Keratinocyte (primary cell): ENCODE measurements around the gene CLEC19A. TPM values are rescaled to one million over a fixed set of nuclear protein-coding genes. Genes with fewer than 3 reads are reported as not detected.

Source experiments
- DNase-seq: peaks from one replicate; pipeline ENCODE4 v3.0.0-alpha.2; 2011; ENCODE audit warnings: low read depth, missing footprints, low spot score
- FAIRE-seq: peaks from 2 replicates; lab custom pipeline; 2011; peaks lifted over from hg19 to GRCh38; lab: Jason Lieb, UNC
- H2AFZ ChIP-seq: 2 replicates; pipeline ENCODE4 v1.6.0; 2012; ENCODE audit warnings: low read length, control low read depth, inconsistent platforms; ENCODE audit not compliant: control insufficient read depth
- H3K27ac ChIP-seq: 2 replicates; pipeline ENCODE4 v1.5.1; 2011; ENCODE audit warnings: low read length; ENCODE audit not compliant: control insufficient read depth, insufficient read depth
- H3K27me3 ChIP-seq: 3 replicates; pipeline ENCODE4 v1.6.0; 2011; ENCODE audit warnings: low read length; ENCODE audit not compliant: control insufficient read depth, insufficient read depth; ENCODE audit errors: extremely low read depth
- H3K36me3 ChIP-seq, 2 experiments: 2 replicates in 1 of 2; 3 replicates in 1 of 2; pipeline ENCODE4 v1.5.1; 2011; ENCODE audit warnings: low read length in 2 of 2, mild to moderate bottlenecking in 1 of 2; ENCODE audit not compliant: control insufficient read depth in 2 of 2, insufficient read depth in 2 of 2; ENCODE audit errors: extremely low read depth in 1 of 2
- H3K4me1 ChIP-seq: 3 replicates; pipeline ENCODE4 v1.5.1; 2011; ENCODE audit warnings: low read length; ENCODE audit not compliant: control insufficient read depth, insufficient read depth; ENCODE audit errors: extremely low read depth
- H3K4me2 ChIP-seq: 3 replicates; pipeline ENCODE4 v1.6.0; 2011; ENCODE audit warnings: low read depth, low read length; ENCODE audit not compliant: control insufficient read depth, insufficient read depth; ENCODE audit errors: extremely low read depth
- H3K4me3 ChIP-seq, 3 experiments: fragments of 200-600 bp in 1 of 3; sonication (generic) in 1 of 3; 2 replicates in 2 of 3; 3 replicates in 1 of 3; pipeline ENCODE4 v1.5.1; 2011 to 2016; ENCODE audit warnings: low read length in 3 of 3, mild to moderate bottlenecking in 3 of 3, control low read depth in 2 of 3, inconsistent platforms in 1 of 3, low read depth in 1 of 3, mixed read lengths in 1 of 3, mixed run types in 1 of 3, moderate library complexity in 1 of 3; ENCODE audit not compliant: control insufficient read depth in 2 of 3, insufficient read depth in 2 of 3; ENCODE audit errors: extremely low read depth in 1 of 3
- H3K79me2 ChIP-seq: 2 replicates; pipeline ENCODE4 v1.6.0; 2012; ENCODE audit warnings: low read length; ENCODE audit not compliant: control insufficient read depth, insufficient read depth
- H3K9ac ChIP-seq: 3 replicates; pipeline ENCODE4 v1.6.0; 2011; ENCODE audit warnings: low read length; ENCODE audit not compliant: control insufficient read depth, insufficient read depth; ENCODE audit errors: extremely low read depth
- H3K9me1 ChIP-seq: 3 replicates; pipeline ENCODE4 v1.6.0; 2011; ENCODE audit warnings: low read length; ENCODE audit not compliant: control insufficient read depth, insufficient read depth; ENCODE audit errors: extremely low read depth
- H3K9me3 ChIP-seq: 2 replicates; pipeline ENCODE4 v1.5.1; 2012; ENCODE audit warnings: low read depth, low read length; ENCODE audit not compliant: control insufficient read depth
- H4K20me1 ChIP-seq: 3 replicates; pipeline ENCODE4 v1.6.0; 2011; ENCODE audit warnings: low read length; ENCODE audit not compliant: control insufficient read depth, insufficient read depth; ENCODE audit errors: extremely low read depth
- EZH2 ChIP-seq: IDR thresholded peaks from one replicate; pipeline ENCODE4 v1.6.1; 2012; ENCODE audit warnings: inconsistent platforms, mild to moderate bottlenecking, low read length, moderate library complexity
- dilution Hi-C: fragments of 300-500 bp; cut with MboI; formaldehyde crosslinking; loops from one replicate; pipeline ENCODE4 v1.7.0; 2020; ENCODE audit warnings: low sequenced_read_pairs; ENCODE audit not compliant: extremely low pct_ligation_motif_present
- polyA plus RNA-seq, 5 experiments: library from polyadenylated mRNA; depleted of rRNA in 3 of 5; stranded (reverse) in 3 of 5; stranded (forward) in 1 of 5; unstranded in 1 of 5; fragments of >200 nt; gene quantifications; 1 replicate in 1 of 5; 2 replicates in 3 of 5; 3 replicates in 1 of 5; pipeline versions ENCODE4 v1.2.1 to v1.2.3, GENCODE V29; 2011 to 2012; ENCODE audit warnings: missing spikeins in 2 of 5, low read depth in 1 of 5, low replicate concordance in 1 of 5
- TF ChIP-seq, protein P1 (sequence below), 3 experiments: IDR thresholded peaks in 1 of 3; conservative IDR thresholded peaks in 1 of 3; optimal IDR thresholded peaks in 1 of 3; 2 replicates in 2 of 3; 3 replicates in 1 of 3; pipeline versions ENCODE3 to v1.5.1; 2011; ENCODE audit warnings: low read length in 3 of 3, mild to moderate bottlenecking in 3 of 3, moderate library complexity in 2 of 3, control low read depth in 1 of 3, inconsistent platforms in 1 of 3; ENCODE audit not compliant: insufficient read depth in 2 of 3; ENCODE audit errors: extremely low read depth in 1 of 3

Gene CLEC19A
- polyA plus RNA-seq, 1 donor (not counting 4 experiments of a cell fraction or from before 2014, with no cell fraction given): not detected

DNA sequence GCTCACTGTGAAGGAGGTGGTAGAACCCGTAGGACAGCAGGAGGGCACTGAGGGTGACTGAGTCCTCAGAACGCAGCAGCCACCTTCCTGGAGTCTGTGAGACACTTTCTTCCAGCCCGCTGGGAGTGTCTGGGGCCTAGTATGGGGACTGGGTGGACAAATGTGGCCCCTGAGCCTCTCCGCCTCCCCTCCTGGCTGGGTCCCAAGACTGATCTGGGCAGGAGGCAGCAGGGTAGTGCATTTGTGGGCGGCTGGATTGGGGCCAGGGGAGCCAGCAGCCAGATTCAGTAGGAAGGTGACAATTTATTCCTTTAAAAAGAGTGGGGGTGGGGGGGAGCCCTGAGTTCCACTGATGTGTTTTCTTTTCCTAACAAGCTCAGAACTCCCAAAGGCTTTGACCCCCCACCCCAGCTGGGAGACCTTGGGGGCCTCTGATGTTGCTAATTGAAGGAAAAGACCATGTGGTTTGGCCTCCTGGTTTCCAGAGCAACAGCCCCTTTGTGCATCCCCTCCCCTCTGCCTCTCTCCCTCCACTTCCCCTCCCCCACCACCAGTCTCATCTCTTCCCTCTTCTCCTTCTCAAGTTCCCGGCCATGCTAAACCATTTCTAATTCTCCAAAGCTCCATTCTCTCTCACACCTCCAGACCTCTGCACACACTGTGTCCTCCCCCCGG lies 4.4 kb downstream of the CLEC19A start:
- H4K20me1 ChIP-seq: no peaks in the 10 kb centered on the region
- H3K27me3 ChIP-seq: no peaks in the 10 kb centered on the region
- no peaks in the 10 kb centered on the region for H3K79me2 ChIP-seq
- H3K4me3 ChIP-seq: no peak overlapping the region
- H3K4me2 ChIP-seq: no peak overlapping the region
- H3K9me3 ChIP-seq: no peaks in the 10 kb centered on the region
- no peaks in the 10 kb centered on the region for H3K4me1 ChIP-seq
- H3K27ac ChIP-seq: no peak overlapping the region
- no peaks in the 10 kb centered on the region for H3K36me3 ChIP-seq
- no peak overlapping the region for H3K9ac ChIP-seq
- FAIRE-seq: no peak
- no peak for DNase-seq
- no peak for TF ChIP-seq EZH2
- TF ChIP-seq, protein P1, sequence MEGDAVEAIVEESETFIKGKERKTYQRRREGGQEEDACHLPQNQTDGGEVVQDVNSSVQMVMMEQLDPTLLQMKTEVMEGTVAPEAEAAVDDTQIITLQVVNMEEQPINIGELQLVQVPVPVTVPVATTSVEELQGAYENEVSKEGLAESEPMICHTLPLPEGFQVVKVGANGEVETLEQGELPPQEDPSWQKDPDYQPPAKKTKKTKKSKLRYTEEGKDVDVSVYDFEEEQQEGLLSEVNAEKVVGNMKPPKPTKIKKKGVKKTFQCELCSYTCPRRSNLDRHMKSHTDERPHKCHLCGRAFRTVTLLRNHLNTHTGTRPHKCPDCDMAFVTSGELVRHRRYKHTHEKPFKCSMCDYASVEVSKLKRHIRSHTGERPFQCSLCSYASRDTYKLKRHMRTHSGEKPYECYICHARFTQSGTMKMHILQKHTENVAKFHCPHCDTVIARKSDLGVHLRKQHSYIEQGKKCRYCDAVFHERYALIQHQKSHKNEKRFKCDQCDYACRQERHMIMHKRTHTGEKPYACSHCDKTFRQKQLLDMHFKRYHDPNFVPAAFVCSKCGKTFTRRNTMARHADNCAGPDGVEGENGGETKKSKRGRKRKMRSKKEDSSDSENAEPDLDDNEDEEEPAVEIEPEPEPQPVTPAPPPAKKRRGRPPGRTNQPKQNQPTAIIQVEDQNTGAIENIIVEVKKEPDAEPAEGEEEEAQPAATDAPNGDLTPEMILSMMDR (optimal IDR thresholded peaks at IDR 0.05 in 1 of 3, IDR thresholded peaks at IDR 0.05 in 1 of 3, conservative IDR thresholded peaks at IDR 0.05 in 1 of 3; ENCODE audit: extremely low read depth in 1 of 3, insufficient read depth in 2 of 3, low read length in 3 of 3): no peak
- no peaks in the 10 kb centered on the region for H3K9me1 ChIP-seq
- no peak overlapping the region for H2AFZ ChIP-seq
- dilution Hi-C loops: no loop called here

DNA sequence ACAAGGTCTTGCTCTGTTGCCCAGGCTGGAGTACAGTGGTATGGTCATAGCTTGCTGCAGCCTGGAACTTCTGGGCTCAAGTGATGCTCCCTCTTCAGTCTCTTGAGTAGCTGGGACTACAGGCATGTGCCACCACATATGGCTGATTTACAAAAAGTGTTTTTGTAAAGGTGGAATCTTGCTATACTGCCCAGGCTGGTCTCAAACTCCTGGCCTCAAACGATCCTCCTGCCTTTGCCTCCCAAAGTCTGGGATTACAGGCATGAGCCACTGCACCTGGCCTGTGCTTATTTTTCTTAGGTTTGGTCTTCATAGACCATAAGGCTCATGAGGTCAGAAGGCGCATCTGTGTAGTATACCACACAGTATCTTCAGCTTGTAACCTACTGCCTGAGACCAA lies 5.3 kb downstream of the CLEC19A start:
- no peaks in the 10 kb centered on the region for H3K9me3 ChIP-seq
- H3K4me3 ChIP-seq: no peak overlapping the region
- dilution Hi-C loops: no loop called here
- TF ChIP-seq, protein P1 (optimal IDR thresholded peaks at IDR 0.05 in 1 of 3, IDR thresholded peaks at IDR 0.05 in 1 of 3, conservative IDR thresholded peaks at IDR 0.05 in 1 of 3; ENCODE audit: extremely low read depth in 1 of 3, insufficient read depth in 2 of 3, low read length in 3 of 3): no peak
- no peak for TF ChIP-seq EZH2
- H3K27ac ChIP-seq: no peak overlapping the region
- FAIRE-seq (no peak), DNase-seq (no peak)
- H3K4me1 ChIP-seq: no peaks in the 10 kb centered on the region
- no peaks in the 10 kb centered on the region for H4K20me1 ChIP-seq
- no peak overlapping the region for H3K9ac ChIP-seq
- no peaks in the 10 kb centered on the region for H3K9me1 ChIP-seq
- no peaks in the 10 kb centered on the region for H3K79me2 ChIP-seq
- no peaks in the 10 kb centered on the region for H3K36me3 ChIP-seq
- no peaks in the 10 kb centered on the region for H3K27me3 ChIP-seq
- H2AFZ ChIP-seq: no peak overlapping the region
- no peak overlapping the region for H3K4me2 ChIP-seq
